Islet precursor cell (in vitro differentiated cells): ENCODE measurements around the gene SMARCAL1.
"Not testable (repeated sequence)": the region's sequence is repeated elsewhere in the genome, so short reads cannot be mapped to it uniquely, and the experiment has no call there.

Experiments used
- DNase-seq: peaks from one replicate; pipeline ENCODE4 v3.0.0-alpha.2; 2018

Gene SMARCAL1

GRCh38 chr2:216503159-216503629, 90.9 kb downstream of the SMARCAL1 start:
- DNase-seq: no peak

- DNase-seq: no peak
Observed at GRCh38 chr2:216503697-216504375, 91.6 kb downstream of the SMARCAL1 start.

GRCh38 chr2:216504376-216504762, 92.1 kb downstream of the SMARCAL1 start:
- DNase-seq: no peak

GRCh38 chr2:216505133-216506106, 93.1 kb downstream of the SMARCAL1 start:
- no peak for DNase-seq

GRCh38 chr2:216507220-216508160, 95.2 kb downstream of the SMARCAL1 start:
- DNase-seq: no peak

- DNase-seq: no peak
Observed at GRCh38 chr2:216508229-216508628, 95.9 kb downstream of the SMARCAL1 start.

GRCh38 chr2:216516730-216517350, 104.6 kb downstream of the SMARCAL1 start:
- DNase-seq: no peak

- DNase-seq: no peak
Observed at GRCh38 chr2:216517447-216518225, 105.4 kb downstream of the SMARCAL1 start.

GRCh38 chr2:216518566-216519119, 106.4 kb downstream of the SMARCAL1 start:
- not testable (repeated sequence) for DNase-seq

GRCh38 chr2:216519154-216519762, 107.0 kb downstream of the SMARCAL1 start:
- DNase-seq: peak; percentile 74

GRCh38 chr2:216520112-216520511, 107.8 kb downstream of the SMARCAL1 start:
- DNase-seq: no peak

GRCh38 chr2:216522892-216523502, 110.7 kb downstream of the SMARCAL1 start:
- no peak for DNase-seq

GRCh38 chr2:216525972-216526371, 113.7 kb downstream of the SMARCAL1 start:
- DNase-seq: no peak

- DNase-seq: no peak
Observed at GRCh38 chr2:216526939-216527338, 114.7 kb downstream of the SMARCAL1 start.

GRCh38 chr2:216527600-216527999, 115.3 kb downstream of the SMARCAL1 start:
- DNase-seq: no peak

- no peak for DNase-seq
Observed at GRCh38 chr2:216532562-216532961, 120.3 kb downstream of the SMARCAL1 start.
